Fibroblast of lung (primary cell): Measurements from ENCODE around the gene NCOA1. TPM values are rescaled to one million over a fixed set of nuclear protein-coding genes. Genes with fewer than 3 reads are reported as not detected.

Source experiments
- DNase-seq, 2 donors: peaks; one replicate each; pipeline versions ENCODE4 v3.0.0 to v3.0.0-alpha.2; 2010; ENCODE audit warnings: low read depth in 2 of 2
- H2AFZ ChIP-seq: 2 replicates; pipeline ENCODE4 v1.5.1; 2012; ENCODE audit warnings: low read length, control low read depth, inconsistent platforms
- H3K27ac ChIP-seq: 2 replicates; pipeline ENCODE4 v1.5.1; 2011; ENCODE audit warnings: low read length, control low read depth; ENCODE audit not compliant: insufficient read depth
- H3K27me3 ChIP-seq: 2 replicates; pipeline ENCODE4 v1.5.1; 2011; ENCODE audit warnings: mild to moderate bottlenecking, low read length; ENCODE audit not compliant: control insufficient read depth, insufficient read depth
- H3K36me3 ChIP-seq: 2 replicates; pipeline ENCODE4 v1.5.1; 2011; ENCODE audit warnings: low read length; ENCODE audit not compliant: control insufficient read depth, insufficient read depth
- H3K4me1 ChIP-seq: 2 replicates; pipeline ENCODE4 v1.5.1; 2011; ENCODE audit warnings: low read length; ENCODE audit not compliant: control insufficient read depth, insufficient read depth; ENCODE audit errors: extremely low read depth
- H3K4me2 ChIP-seq: 2 replicates; pipeline ENCODE4 v1.5.1; 2011; ENCODE audit warnings: low read length, control low read depth; ENCODE audit not compliant: insufficient read depth; ENCODE audit errors: extremely low read depth
- H3K4me3 ChIP-seq, 4 experiments: fragments of 200-600 bp in 1 of 4; sonication (generic) in 1 of 4; replicated peaks in 1 of 4; 2 replicates each; pipeline ENCODE4 v1.5.1; 2011 to 2016; ENCODE audit warnings: low read length in 4 of 4, low read depth in 3 of 4, mild to moderate bottlenecking in 3 of 4, control low read depth in 2 of 4, inconsistent platforms in 1 of 4, mixed read lengths in 1 of 4; ENCODE audit not compliant: insufficient read depth in 1 of 4; ENCODE audit errors: control extremely low read depth in 1 of 4
- H3K79me2 ChIP-seq: 2 replicates; pipeline ENCODE4 v1.5.1; 2012; ENCODE audit warnings: mild to moderate bottlenecking, low read length, inconsistent platforms; ENCODE audit not compliant: control insufficient read depth, insufficient read depth
- H3K9ac ChIP-seq: 2 replicates; pipeline ENCODE4 v1.5.1; 2011; ENCODE audit warnings: mild to moderate bottlenecking, low read length, control low read depth; ENCODE audit not compliant: insufficient read depth
- H3K9me3 ChIP-seq: 2 replicates; pipeline ENCODE4 v1.5.1; 2012; ENCODE audit warnings: low read depth, low read length; ENCODE audit not compliant: control insufficient read depth, insufficient read depth
- H4K20me1 ChIP-seq: 2 replicates; pipeline ENCODE4 v1.5.1; 2011; ENCODE audit warnings: low read length; ENCODE audit not compliant: control insufficient read depth, insufficient read depth; ENCODE audit errors: extremely low read depth
- EZH2 ChIP-seq: IDR thresholded peaks from 2 replicates; pipeline ENCODE4 v1.5.1; 2012; ENCODE audit warnings: low read length, control low read depth, mild to moderate bottlenecking; ENCODE audit errors: missing control alignments
- polyA plus RNA-seq, 2 donors: library from polyadenylated mRNA; depleted of rRNA in 1 of 2; stranded (reverse) in 1 of 2; unstranded in 1 of 2; fragments of >200 nt; gene quantifications; 2 replicates each; pipeline ENCODE4 v1.2.1, GENCODE V29; 2011 to 2012; ENCODE audit warnings: missing spikeins in 1 of 2
- total RNA-seq: library from RNA; depleted of rRNA; stranded (reverse); fragments of >200 nt; gene quantifications from 2 replicates; pipeline ENCODE4 v1.2.1, GENCODE V29; 2014
- TF ChIP-seq, protein P1 (sequence below), 2 donors: IDR thresholded peaks in 1 of 2; conservative IDR thresholded peaks in 1 of 2; 1 replicate in 1 of 2; 2 replicates in 1 of 2; pipeline ENCODE4 v1.5.1; 2011 to 2012; ENCODE audit warnings: low read length in 2 of 2, control low read depth in 1 of 2, inconsistent platforms in 1 of 2, low read depth in 1 of 2, mild to moderate bottlenecking in 1 of 2

Gene NCOA1
- total and polyA plus RNA-seq, 2 donors (not counting 1 experiment from before 2014, with no cell fraction given): 15.5 to 19.8 TPM

GRCh38 chr2:24816884-24817283 is 325.8 kb downstream of the NCOA1 start:
- TF ChIP-seq, protein P1, sequence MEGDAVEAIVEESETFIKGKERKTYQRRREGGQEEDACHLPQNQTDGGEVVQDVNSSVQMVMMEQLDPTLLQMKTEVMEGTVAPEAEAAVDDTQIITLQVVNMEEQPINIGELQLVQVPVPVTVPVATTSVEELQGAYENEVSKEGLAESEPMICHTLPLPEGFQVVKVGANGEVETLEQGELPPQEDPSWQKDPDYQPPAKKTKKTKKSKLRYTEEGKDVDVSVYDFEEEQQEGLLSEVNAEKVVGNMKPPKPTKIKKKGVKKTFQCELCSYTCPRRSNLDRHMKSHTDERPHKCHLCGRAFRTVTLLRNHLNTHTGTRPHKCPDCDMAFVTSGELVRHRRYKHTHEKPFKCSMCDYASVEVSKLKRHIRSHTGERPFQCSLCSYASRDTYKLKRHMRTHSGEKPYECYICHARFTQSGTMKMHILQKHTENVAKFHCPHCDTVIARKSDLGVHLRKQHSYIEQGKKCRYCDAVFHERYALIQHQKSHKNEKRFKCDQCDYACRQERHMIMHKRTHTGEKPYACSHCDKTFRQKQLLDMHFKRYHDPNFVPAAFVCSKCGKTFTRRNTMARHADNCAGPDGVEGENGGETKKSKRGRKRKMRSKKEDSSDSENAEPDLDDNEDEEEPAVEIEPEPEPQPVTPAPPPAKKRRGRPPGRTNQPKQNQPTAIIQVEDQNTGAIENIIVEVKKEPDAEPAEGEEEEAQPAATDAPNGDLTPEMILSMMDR (conservative IDR thresholded peaks at IDR 0.05 in 1 of 2, IDR thresholded peaks at IDR 0.05 in 1 of 2; ENCODE audit: low read depth in 1 of 2, low read length in 2 of 2): no peak
- no peak for TF ChIP-seq EZH2
- Histone ChIP-seq H2AFZ (no peak overlapping the region), H3K36me3 (peaks cover 19% of the 10 kb centered on the region), H3K4me2 (no peak overlapping the region), H4K20me1 (no peaks in the 10 kb centered on the region), H3K79me2 (peaks cover 29% of the 10 kb centered on the region), H3K9me3 (no peaks in the 10 kb centered on the region), H3K4me1 (peaks cover 2% of the 10 kb centered on the region), H3K9ac (no peak overlapping the region), H3K27me3 (no peaks in the 10 kb centered on the region), H3K27ac (peak overlapping the region; percentile 14), H3K4me3 (no peak overlapping the region)
- peak; percentile 81 to 94 for DNase-seq

DNA sequence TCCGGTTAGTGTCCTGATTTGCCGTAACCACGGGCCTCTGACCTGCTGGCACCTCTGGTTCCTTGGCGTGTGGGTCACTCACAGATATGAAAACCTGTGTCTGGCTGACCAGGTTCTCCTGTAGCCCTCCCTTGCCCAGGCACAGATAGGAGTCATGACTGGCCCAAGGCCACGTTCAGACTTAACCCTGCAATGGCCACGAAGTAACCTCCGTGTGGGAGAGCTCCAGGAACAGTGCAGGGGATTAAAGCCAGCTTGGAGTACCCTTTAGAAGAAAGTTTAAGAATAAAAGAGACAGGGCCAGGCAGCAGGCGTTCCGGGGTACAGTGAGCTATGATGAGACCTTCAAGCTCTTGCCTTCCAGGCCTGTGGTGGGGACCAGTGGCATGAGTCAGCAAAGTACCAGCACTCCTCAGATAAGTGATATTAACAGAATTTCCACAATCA is 327.7 kb downstream of the NCOA1 start:
- H3K79me2 ChIP-seq: peaks cover 12% of the 10 kb centered on the region
- TF ChIP-seq, protein P1 (conservative IDR thresholded peaks at IDR 0.05 in 1 of 2, IDR thresholded peaks at IDR 0.05 in 1 of 2; ENCODE audit: low read depth in 1 of 2, low read length in 2 of 2): no peak
- TF ChIP-seq EZH2: no peak
- no peak overlapping the region for H3K4me2 ChIP-seq
- no peaks in the 10 kb centered on the region for H3K9me3 ChIP-seq
- no peak overlapping the region for H2AFZ ChIP-seq
- peak overlapping the region; percentile 4 for H3K27ac ChIP-seq
- peaks cover 20% of the 10 kb centered on the region for H3K36me3 ChIP-seq
- peaks cover 2% of the 10 kb centered on the region for H3K4me1 ChIP-seq
- H3K4me3 ChIP-seq: no peak overlapping the region
- no peak overlapping the region for H3K9ac ChIP-seq
- no peaks in the 10 kb centered on the region for H3K27me3 ChIP-seq
- no peaks in the 10 kb centered on the region for H4K20me1 ChIP-seq
- peak; percentile 31 to 73 for DNase-seq

DNA sequence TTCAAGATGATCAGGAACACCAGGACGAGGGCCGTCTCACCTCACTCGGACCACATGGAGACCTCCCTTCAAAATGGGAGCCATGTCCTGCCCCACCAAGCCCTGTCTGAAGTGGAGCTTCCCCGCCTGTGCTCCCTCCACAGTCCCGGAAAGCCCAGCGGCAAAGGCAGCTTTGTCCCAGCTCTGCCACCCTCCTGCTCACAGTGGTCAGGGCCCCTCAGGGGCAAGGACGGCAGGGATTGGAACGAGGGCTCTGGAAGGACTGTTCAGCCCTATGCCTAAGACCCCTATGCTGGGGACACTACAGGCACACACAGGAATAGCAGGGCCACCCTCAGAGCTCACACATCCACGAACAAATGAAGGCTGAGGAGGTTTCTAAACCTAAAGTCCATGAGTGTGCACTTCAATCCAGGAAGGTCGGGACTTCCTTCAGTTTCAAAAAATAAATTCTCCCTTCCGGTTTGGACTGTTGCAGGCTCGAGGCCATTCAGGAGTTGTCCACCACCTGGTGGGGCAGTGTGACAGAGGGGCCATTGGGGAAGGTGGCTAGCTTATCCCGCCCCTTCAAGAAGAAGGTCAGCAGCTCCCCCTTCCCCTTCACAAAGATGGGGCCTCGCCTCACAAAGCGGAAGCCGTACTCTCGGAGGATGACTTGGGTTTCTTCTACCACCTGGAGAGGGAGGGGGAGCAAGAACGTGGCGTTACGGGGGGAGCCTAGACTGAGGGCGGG is 328.6 kb downstream of the NCOA1 start:
- Histone ChIP-seq H3K27ac (peak overlapping the region; percentile 8), H3K9me3 (no peaks in the 10 kb centered on the region), H3K27me3 (no peaks in the 10 kb centered on the region), H3K79me2 (peaks cover 5% of the 10 kb centered on the region), H3K4me1 (peaks cover 2% of the 10 kb centered on the region), H3K9ac (no peak overlapping the region), H3K4me2 (no peak overlapping the region), H3K36me3 (peaks cover 23% of the 10 kb centered on the region), H3K4me3 (no peak overlapping the region), H2AFZ (no peak overlapping the region), H4K20me1 (no peaks in the 10 kb centered on the region)
- TF ChIP-seq, protein P1 (conservative IDR thresholded peaks at IDR 0.05 in 1 of 2, IDR thresholded peaks at IDR 0.05 in 1 of 2; ENCODE audit: low read depth in 1 of 2, low read length in 2 of 2): no peak
- TF ChIP-seq EZH2: no peak
- DNase-seq: no peak
